Measurements from ENCODE around the gene CPSF6. TPM values are rescaled to one million over a fixed set of nuclear protein-coding genes. Genes with fewer than 3 reads are reported as not detected.

Gene CPSF6
- total and polyA plus RNA-seq, 2 donors from 2014 or later: 21.0 to 57.3 TPM

DNA sequence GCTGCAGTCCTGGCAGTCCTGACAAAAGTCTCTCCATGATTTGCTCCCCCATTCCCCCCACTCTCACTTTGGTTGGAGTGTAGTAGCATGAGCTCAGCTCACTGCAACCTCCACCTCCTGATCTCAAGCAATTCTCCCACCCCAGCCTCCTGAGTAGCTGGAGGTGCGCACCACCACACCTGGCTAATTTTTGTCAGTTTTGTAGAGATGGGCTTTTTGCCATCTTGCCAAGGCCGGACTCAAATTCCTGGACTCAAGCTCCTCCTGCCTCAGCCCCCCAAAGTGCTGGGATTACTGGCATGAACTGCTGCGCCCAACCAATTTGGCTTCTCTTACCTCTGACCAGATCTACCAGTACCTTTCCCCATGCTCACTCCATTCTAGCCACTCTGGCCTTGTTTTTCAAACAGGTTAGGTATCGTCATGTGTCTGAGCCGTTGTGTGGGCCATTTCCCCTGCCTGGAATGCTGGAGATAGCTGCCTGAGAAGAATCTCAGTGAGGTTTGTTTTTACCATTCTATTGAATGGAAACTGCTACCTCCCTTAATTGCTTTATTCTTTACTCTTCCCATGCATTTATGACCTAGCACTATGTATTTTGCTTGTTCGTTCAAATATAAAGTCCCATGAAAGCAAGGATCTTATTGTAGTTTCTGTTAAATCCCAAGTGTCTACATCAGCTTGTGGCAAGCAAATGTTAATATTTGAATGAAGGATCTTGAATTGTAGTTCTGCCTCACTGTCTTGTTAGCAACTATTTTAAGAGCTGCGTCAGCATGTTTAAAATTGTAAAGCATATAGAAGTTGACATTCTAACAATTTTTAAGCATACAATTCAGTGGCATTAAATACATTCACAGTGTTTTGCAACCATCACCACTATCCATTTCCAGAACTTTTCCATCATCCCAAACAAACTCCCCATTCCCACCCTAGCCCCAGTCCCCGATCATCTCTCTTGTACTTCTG is 39.7 kb downstream of the CPSF6 start:
- TF ChIP-seq, protein P1, sequence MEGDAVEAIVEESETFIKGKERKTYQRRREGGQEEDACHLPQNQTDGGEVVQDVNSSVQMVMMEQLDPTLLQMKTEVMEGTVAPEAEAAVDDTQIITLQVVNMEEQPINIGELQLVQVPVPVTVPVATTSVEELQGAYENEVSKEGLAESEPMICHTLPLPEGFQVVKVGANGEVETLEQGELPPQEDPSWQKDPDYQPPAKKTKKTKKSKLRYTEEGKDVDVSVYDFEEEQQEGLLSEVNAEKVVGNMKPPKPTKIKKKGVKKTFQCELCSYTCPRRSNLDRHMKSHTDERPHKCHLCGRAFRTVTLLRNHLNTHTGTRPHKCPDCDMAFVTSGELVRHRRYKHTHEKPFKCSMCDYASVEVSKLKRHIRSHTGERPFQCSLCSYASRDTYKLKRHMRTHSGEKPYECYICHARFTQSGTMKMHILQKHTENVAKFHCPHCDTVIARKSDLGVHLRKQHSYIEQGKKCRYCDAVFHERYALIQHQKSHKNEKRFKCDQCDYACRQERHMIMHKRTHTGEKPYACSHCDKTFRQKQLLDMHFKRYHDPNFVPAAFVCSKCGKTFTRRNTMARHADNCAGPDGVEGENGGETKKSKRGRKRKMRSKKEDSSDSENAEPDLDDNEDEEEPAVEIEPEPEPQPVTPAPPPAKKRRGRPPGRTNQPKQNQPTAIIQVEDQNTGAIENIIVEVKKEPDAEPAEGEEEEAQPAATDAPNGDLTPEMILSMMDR (IDR thresholded peaks at IDR 0.05; ENCODE audit: borderline replicate concordance, extremely low read depth, insufficient read depth): no peak
- DNase-seq (no peak), FAIRE-seq (no peak)
- Histone ChIP-seq H3K36me3 (ENCODE audit: control insufficient read depth in 2 of 3, insufficient read depth in 3 of 3, low read length in 3 of 3) (no peaks in the 10 kb centered on the region), H3K9me3 (ENCODE audit: control insufficient read depth in 2 of 3, insufficient read depth in 1 of 3, low read length in 3 of 3) (no peaks in the 10 kb centered on the region), H3K27ac (ENCODE audit: low read depth in 2 of 2, low read length in 2 of 2) (no peak overlapping the region), H3K4me1 (ENCODE audit: control insufficient read depth in 2 of 3, insufficient read depth in 2 of 3, low read depth in 1 of 3, low read length in 3 of 3) (no peaks in the 10 kb centered on the region), H3K27me3 (ENCODE audit: control insufficient read depth, insufficient read depth, low read length) (peaks cover 3% of the 10 kb centered on the region), H3K9ac (ENCODE audit: low read length in 3 of 3) (no peak overlapping the region), H3K4me3 (ENCODE audit: low read length in 3 of 3) (no peak overlapping the region)
- intact Hi-C loops (cut with DNase I): no loop called here

DNA sequence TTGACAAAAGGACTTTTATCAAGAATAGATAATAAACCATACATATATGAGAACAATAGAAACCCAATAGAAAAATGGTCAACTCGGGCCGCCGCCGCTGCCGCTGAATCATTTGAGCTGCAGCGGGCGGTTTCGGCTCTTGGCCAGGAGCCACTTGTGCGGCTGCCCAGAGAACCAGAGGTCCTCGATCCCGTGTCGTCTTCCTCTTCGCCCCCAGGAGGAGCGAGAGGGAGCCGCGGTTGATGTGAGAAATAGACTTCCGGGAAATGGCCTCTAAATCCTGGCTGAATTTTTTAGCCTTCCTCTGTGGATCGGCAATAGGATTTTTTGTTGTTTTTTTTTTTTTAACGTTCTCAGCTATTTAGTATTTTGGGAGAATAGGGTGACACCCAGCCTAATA is 44.8 kb downstream of the CPSF6 start:
- Histone ChIP-seq H3K27ac (ENCODE audit: low read depth in 2 of 2, low read length in 2 of 2) (no peak overlapping the region), H3K4me3 (ENCODE audit: low read length in 3 of 3) (peak overlapping the region in 2 of 3 donors; percentile 14 to 43), H3K36me3 (ENCODE audit: control insufficient read depth in 2 of 3, insufficient read depth in 3 of 3, low read length in 3 of 3) (no peaks in the 10 kb centered on the region), H3K4me1 (ENCODE audit: control insufficient read depth in 2 of 3, insufficient read depth in 2 of 3, low read depth in 1 of 3, low read length in 3 of 3) (no peaks in the 10 kb centered on the region), H3K9me3 (ENCODE audit: control insufficient read depth in 2 of 3, insufficient read depth in 1 of 3, low read length in 3 of 3) (no peaks in the 10 kb centered on the region), H3K9ac (ENCODE audit: low read length in 3 of 3) (no peak overlapping the region), H3K27me3 (ENCODE audit: control insufficient read depth, insufficient read depth, low read length) (peaks cover 3% of the 10 kb centered on the region)
- FAIRE-seq (no peak), DNase-seq (peak; percentile 51 to 89 (median 64))
- intact Hi-C loops (cut with DNase I): no loop called here
- TF ChIP-seq, protein P1 (IDR thresholded peaks at IDR 0.05; ENCODE audit: borderline replicate concordance, extremely low read depth, insufficient read depth): no peak

DNA sequence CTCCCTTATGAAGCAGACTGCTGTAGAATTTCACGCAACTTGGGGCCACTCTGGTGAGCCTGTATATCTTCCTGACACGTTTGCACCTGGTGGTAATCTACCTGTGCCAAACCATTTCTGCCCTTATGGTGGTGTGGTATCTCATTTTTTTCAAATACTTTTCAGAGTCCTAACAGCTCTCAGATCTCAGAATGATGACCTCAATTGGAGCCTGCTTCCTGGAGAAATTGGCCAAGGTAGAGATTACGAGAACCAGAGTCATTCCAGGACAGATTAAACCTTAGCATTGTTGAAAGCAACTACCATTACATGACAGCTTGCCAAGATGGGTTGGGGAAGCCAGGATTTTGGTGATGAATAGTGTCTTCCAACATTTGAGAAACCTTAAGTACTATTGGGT is 48.2 kb downstream of the CPSF6 start:
- H3K27ac ChIP-seq (ENCODE audit: low read depth in 2 of 2, low read length in 2 of 2): no peak overlapping the region
- H3K4me3 ChIP-seq (ENCODE audit: low read length in 3 of 3): no peak overlapping the region
- DNase-seq (no peak), FAIRE-seq (no peak)
- intact Hi-C loops (cut with DNase I): no loop called here
- no peaks in the 10 kb centered on the region for H3K36me3 ChIP-seq (ENCODE audit: control insufficient read depth in 2 of 3, insufficient read depth in 3 of 3, low read length in 3 of 3)
- TF ChIP-seq, protein P1 (IDR thresholded peaks at IDR 0.05; ENCODE audit: borderline replicate concordance, extremely low read depth, insufficient read depth): no peak
- H3K27me3 ChIP-seq (ENCODE audit: control insufficient read depth, insufficient read depth, low read length): peaks cover 3% of the 10 kb centered on the region
- H3K9ac ChIP-seq (ENCODE audit: low read length in 3 of 3): no peak overlapping the region
- H3K9me3 ChIP-seq (ENCODE audit: control insufficient read depth in 2 of 3, insufficient read depth in 1 of 3, low read length in 3 of 3): no peaks in the 10 kb centered on the region
- no peaks in the 10 kb centered on the region for H3K4me1 ChIP-seq (ENCODE audit: control insufficient read depth in 2 of 3, insufficient read depth in 2 of 3, low read depth in 1 of 3, low read length in 3 of 3)
